HG03571 (cell line): Measurements from ENCODE around the gene GTF2H2.
"Not testable (repeated sequence)": the region's sequence is repeated elsewhere in the genome, so short reads cannot be mapped to it uniquely, and the experiment has no call there.

Source experiments
- ATAC-seq: cut with Tn5 transposase; IDR thresholded peaks from one replicate; pipeline ENCODE4 v1.9.1; 2021; ENCODE audit not compliant: unreplicated experiment

The GTF2H2 gene

GRCh38 chr5:71067262-71067928, at the start of gene GTF2H2:
Gene GTF2H2, minus strand, starts transcription at chr5:71067676. Its CDS starts 4,913 bp downstream, at chr5:71062763.
- peak; percentile 97 for ATAC-seq

- not testable (repeated sequence) for ATAC-seq
Measured at GRCh38 chr5:71109730-71110275, 42.3 kb upstream of the GTF2H2 start.

- not testable (repeated sequence) for ATAC-seq
Measured at GRCh38 chr5:71099996-71100395, 32.5 kb upstream of the GTF2H2 start.

GRCh38 chr5:71097930-71098203, 30.4 kb upstream of the GTF2H2 start:
- ATAC-seq = not testable (repeated sequence)

- not testable (repeated sequence) for ATAC-seq
Measured at GRCh38 chr5:71097173-71097929, 29.9 kb upstream of the GTF2H2 start.

GRCh38 chr5:71089773-71090172, 22.3 kb upstream of the GTF2H2 start:
- not testable (repeated sequence) for ATAC-seq

- ATAC-seq = not testable (repeated sequence)
Measured at GRCh38 chr5:71088754-71089153, 21.3 kb upstream of the GTF2H2 start.

- not testable (repeated sequence) for ATAC-seq
Measured at GRCh38 chr5:71086145-71086544, 18.7 kb upstream of the GTF2H2 start.

GRCh38 chr5:71084280-71085063, 17.0 kb upstream of the GTF2H2 start:
- not testable (repeated sequence) for ATAC-seq

GRCh38 chr5:71082898-71083297, 15.4 kb upstream of the GTF2H2 start:
- ATAC-seq = not testable (repeated sequence)

- ATAC-seq = not testable (repeated sequence)
Measured at GRCh38 chr5:71082340-71082739, 14.9 kb upstream of the GTF2H2 start.

- ATAC-seq = not testable (repeated sequence)
Measured at GRCh38 chr5:71061322-71061721, 6.2 kb downstream of the GTF2H2 start.

GRCh38 chr5:71059426-71059825, 8.1 kb downstream of the GTF2H2 start:
- not testable (repeated sequence) for ATAC-seq

- not testable (repeated sequence) for ATAC-seq
Measured at GRCh38 chr5:71044808-71045207, 22.7 kb downstream of the GTF2H2 start.

GRCh38 chr5:71044128-71044527, 23.3 kb downstream of the GTF2H2 start:
- ATAC-seq = not testable (repeated sequence)

GRCh38 chr5:71031046-71031776, 36.3 kb downstream of the GTF2H2 start:
- ATAC-seq = not testable (repeated sequence)

- ATAC-seq = not testable (repeated sequence)
Measured at GRCh38 chr5:71025289-71025953, 42.1 kb downstream of the GTF2H2 start, which contains the start of gene NAIP. Gene NAIP, minus strand, starts transcription at chr5:71025339. Its CDS starts 12,424 bp downstream, at chr5:71012915.

- not testable (repeated sequence) for ATAC-seq
Measured at GRCh38 chr5:71020643-71021042, 46.8 kb downstream of the GTF2H2 start.

- not testable (repeated sequence) for ATAC-seq
Measured at GRCh38 chr5:71018376-71019005, 49.0 kb downstream of the GTF2H2 start.
